HG03565 (cell line): ENCODE data around the gene SERPINA5.
"Not testable (repeated sequence)": the region's sequence is repeated elsewhere in the genome, so short reads cannot be mapped to it uniquely, and the experiment has no call there.

Source experiments
- ATAC-seq: cut with Tn5 transposase; IDR thresholded peaks from one replicate; pipeline ENCODE4 v1.9.1; 2021; ENCODE audit warnings: mild to moderate bottlenecking, moderate library complexity; ENCODE audit not compliant: unreplicated experiment

SERPINA5 gene

DNA sequence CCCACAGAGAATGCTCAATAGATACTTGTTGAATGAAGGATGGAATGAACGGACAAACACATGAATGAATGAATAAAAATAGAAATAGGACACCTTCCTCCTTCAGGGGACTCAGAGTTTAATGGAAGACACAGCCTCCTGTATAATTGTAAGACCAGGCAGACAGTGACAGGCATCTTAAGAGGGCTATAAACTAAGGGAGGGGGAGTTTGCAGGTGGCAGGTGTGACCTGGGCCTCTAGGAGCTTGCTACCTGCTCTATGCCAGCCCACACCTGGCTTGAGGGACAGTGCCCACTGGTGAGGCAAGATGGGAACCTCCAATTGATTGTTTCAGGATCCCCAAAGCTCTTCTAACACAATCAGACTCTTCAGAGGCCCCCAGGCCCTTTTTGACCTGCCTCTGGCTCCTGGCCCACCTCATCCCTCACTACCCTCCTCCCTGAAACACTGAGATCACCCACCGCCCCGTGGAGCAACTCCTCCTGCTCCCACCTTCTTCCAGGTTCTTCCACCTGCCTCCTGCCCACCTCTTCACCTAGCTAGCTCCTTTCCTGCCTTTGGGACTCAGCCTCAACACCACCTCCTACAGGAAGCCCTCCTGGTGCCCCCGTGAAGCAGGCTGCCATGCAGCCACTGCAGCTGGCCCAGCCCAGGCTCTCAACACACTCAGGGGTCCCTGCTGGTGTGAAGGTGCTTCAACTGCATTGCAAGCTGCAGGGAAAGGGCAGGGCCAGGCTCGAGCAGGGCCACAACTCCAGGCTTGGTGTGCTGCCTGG, 40.3 kb downstream of the SERPINA5 start:
- ATAC-seq: no peak

GRCh38 chr14:94622653-94623421, 41.6 kb downstream of the SERPINA5 start:
- no peak for ATAC-seq

- ATAC-seq: no peak
These were observed 42.2 kb downstream of the SERPINA5 start for GRCh38 chr14:94623422-94623809.

- no peak for ATAC-seq
These were observed 42.8 kb downstream of the SERPINA5 start for GRCh38 chr14:94623856-94624499.

DNA sequence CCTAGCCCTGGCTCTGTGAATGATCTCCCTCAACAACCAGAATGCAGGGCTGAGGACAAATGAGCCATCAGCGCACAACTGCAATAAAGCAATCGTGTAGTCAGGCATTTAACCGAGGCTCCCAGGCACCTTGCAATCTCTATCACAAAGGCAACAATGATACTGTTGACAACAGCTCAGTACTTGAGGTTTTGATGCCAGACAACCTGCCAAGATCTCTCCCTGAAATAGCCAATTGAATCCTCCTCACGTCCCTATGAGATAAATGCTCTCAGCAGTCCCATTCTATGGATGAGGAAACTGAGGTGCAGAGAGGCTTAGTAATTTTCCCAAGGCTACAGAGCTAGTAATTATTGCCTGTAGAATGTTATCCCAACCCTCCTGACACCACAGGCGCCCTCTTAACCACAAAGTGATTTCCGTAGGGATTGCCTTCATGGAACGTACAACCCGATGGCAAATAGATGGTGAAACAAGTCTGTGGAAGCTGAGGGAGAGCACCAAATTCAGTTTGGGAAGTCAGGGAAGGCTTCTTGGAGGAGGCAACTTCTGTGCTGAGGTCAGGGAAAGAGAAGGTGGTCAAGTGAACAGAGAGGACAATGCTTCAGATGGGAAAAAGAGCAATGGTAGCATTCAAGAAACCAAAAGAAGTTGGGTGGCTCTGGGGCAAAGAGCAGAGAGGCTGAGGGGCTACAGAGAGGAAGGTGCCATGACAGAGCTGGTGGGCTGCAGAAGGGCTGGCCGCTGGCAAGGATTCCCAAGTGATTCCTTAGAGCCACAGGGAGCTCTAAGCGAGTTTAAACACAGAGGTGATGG, 43.5 kb downstream of the SERPINA5 start:
- no peak for ATAC-seq

GRCh38 chr14:94625353-94625635, 44.1 kb downstream of the SERPINA5 start:
- ATAC-seq: no peak

DNA sequence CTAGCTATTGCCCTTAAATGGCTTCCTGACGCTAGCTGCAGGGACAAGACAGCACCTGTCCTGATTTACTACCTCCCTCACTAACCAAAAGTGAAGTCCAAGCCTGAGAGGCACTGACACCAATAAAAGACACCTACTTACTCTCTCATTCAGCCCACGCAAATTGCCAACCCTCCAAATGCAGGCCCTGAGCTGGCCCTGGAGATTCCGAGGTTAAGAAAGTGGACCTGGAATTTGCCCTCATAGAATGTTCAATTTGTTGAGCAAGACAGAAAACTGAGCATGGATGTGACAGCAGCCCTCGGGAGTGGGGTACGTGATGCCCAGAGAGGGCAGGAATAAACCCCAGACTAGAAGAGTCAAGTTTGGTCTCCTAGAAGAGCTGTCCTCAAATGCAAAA, 47.4 kb downstream of the SERPINA5 start:
- no peak for ATAC-seq

GRCh38 chr14:94630396-94630795, 49.2 kb downstream of the SERPINA5 start:
- ATAC-seq: no peak

GRCh38 chr14:94631050-94631449, 49.8 kb downstream of the SERPINA5 start:
- no peak for ATAC-seq

GRCh38 chr14:94631536-94632304, 50.5 kb downstream of the SERPINA5 start:
- ATAC-seq: no peak

DNA sequence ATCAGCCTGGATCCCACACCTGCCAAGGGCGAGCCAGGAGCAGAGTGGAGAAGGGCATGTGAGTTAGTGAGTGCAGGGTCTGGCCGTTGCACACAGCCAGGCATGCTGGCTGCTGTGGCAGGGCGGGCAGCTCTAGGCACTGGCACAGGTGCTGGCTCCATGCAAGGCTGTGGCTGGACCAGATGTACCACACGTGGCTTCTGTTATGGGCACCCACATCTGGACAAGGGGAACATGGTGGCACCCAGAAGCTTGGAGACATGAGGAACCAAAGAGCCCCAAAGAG, 51.0 kb downstream of the SERPINA5 start:
- no peak for ATAC-seq

DNA sequence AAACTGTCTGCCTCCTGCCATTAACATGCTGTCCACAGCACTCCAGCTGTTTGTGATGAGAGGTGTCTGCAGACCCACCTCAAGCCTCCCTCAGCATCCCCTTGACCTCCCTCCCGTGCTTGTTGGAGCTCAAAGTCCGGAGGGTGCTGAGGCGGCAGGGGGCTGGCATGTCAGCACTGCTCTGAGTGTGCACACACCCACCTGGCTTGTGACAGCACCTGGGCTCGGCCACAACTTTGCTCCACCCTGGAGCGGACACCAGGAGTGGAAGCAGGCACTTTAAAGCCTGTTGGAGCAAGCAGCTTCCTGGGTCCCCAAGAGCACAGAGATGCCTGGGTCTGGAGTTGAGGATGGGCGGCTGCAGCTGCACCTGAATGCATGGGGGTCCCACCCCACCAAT, 51.9 kb downstream of the SERPINA5 start:
- ATAC-seq: no peak

- ATAC-seq: no peak
These were observed 53.9 kb downstream of the SERPINA5 start for GRCh38 chr14:94635154-94635553.

DNA sequence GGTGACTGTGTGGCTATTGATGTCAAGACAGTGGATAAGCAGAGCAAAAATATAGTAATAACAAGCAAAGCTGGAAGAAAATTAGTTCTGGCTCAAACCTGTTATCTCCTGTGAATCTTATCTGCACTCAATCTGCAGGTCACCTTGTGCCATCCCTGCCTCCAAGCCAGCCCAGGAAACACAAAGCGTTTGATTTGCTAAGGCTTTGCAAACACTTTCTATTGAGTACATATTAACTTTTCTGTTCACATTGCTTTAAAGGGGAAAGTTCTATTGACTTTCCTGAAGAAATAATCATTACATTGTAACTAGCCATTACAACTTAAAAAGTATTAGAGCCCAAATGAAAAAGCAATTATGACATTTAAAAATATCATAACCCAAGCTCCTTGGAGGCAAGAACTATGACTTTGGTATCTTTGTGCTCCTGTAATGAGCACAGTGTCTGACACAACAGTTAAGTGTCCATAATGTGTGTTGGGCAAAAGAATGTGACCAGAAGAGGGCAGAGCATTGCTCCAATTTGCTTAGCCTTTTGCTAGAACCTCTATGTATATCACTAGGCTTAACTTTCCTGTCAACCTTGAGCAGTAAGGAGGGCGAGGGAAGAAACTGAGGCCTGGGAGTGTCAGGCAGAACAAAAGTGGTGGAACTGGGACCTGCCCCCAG, 55.7 kb downstream of the SERPINA5 start:
- ATAC-seq: no peak

GRCh38 chr14:94637814-94638213, 56.6 kb downstream of the SERPINA5 start:
- ATAC-seq: not testable (repeated sequence)

DNA sequence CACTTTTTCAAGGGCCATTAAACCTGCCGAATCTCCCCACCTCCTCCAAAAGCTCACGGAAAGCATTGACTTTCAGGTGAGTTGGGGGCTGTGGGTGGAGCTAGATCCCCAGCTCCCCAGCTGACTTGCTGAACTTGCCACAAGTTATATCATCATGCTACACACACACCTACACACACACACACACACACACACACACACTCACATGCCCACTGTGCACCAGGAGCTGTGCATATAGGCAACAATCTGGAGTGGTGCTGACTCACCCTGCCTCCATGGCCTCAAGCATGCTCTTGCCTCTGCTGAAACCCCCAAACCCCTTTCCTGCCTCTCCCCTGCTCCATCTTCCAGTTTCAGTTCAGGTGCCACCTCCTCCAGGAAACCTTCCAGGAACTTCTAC, 57.1 kb downstream of the SERPINA5 start:
- no peak for ATAC-seq

DNA sequence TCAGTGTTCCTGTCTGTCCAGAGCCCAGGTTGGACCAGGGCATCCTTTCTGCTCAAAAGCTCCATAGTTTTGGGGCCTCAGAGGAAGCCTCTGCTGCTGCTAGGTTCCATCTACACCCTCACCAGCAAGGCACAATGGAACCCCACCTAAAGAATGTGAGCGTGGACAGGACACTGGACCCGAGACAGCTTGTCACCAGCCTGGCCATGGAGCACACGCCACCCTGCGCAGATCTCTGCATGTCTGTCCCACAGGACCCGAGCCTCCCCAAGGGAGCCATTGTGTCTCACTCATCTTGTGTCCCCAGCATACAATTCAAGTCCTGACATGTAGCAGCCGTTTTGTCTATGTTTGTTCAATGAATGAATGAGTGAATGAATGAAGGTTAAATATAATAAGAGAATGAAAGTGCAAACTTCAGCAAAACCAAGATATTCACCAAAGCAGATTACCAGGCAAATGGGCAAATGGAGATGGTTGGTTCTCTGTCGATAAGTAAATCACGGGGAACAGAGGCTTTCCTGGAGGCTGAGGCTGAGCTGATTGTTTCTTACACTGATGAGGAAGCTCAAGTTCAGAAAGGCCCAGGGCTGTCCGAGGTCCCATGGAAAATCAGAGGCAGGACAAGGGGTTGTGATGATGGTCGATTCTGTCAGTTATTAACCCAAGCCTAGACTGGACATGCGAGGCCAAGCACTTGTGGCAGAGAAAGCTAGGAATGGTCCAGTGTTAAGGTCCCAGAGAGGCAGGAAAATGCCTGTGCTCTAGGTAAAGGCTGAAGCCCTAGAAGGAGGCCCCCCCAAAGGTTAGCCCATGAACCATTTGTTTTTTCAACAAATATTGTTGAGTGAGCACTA, 58.0 kb downstream of the SERPINA5 start:
- no peak for ATAC-seq

DNA sequence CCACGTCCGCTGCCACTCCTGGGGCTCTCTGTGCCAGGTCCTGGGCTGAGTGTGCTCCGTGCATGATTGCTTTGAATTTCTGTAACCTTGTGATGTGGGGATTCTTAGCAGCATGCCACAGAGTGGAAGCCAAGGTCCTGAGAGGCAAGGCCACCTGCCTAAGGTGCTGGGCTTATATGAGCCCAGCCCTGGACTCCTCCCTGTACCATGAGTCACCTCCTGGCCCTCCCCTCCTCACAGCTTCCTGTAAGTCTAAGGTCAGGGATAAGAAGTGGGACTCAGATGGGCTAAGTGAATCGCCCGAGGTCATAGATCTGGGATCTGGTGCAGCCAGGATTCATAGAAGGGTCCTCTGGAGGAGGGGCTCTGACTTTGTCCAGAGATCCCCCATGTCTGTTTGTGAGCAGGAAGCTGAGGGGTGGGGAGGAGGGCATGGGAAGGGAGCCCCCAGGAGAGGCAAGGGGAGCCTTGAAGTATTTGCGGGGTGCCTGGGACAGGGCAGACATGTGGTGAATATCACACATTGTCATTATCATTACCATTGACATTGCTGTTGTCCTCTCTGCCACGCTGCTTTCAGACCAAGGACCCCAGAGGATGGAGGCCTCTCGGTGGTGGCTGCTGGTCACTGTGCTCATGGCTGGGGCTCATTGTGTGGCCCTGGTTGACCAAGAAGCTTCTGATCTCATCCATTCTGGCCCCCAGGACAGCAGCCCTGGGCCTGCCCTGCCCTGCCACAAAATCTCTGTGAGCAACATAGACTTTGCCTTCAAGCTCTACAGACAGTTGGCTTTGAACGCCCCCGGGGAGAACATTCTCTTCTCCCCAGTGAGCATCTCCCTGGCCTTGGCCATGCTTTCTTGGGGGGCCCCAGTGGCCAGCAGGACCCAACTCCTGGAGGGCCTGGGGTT, 59.8 kb downstream of the SERPINA5 start:
- ATAC-seq: no peak
